Measurements from ENCODE around the gene MAP3K15.

- TF ChIP-seq CTCF (IDR thresholded peaks at IDR 0.05) (no peak), ZFX (IDR thresholded peaks at IDR 0.05; ENCODE audit: borderline replicate concordance) (no peak)
Observed at GRCh38 chrX:19370061-19370460, 145.2 kb downstream of the MAP3K15 start.
